PC-9 (cell line): ENCODE data around the gene PSMD13. TPM values are rescaled to one million over a fixed set of nuclear protein-coding genes. Genes with fewer than 3 reads are reported as not detected.

ENCODE experiments used
- BruUV-seq: library from RNA; stranded (reverse); fragments of 400-500 nt; replicated peaks from 2 replicates; lab custom pipeline; 2021; lab: Mats Ljungman, UMichigan
- CTCF ChIA-PET: fragments of 300-600 bp; sonication (Branson Sonifier 250); formaldehyde crosslinking; loops from one replicate; lab custom pipeline; 2022; ENCODE audit warnings: antibody characterized with exemption; lab: Charles Lee
- POLR2A ChIA-PET: fragments of 300-600 bp; sonication (Branson Sonifier 250); formaldehyde crosslinking; loops from one replicate; lab custom pipeline; 2022; ENCODE audit warnings: antibody characterized with exemption; ENCODE audit not compliant: unreplicated experiment; lab: Charles Lee
- DNase-seq, 2 experiments: peaks; one replicate each; pipeline versions ENCODE4 v3.0.0 to v3.0.0-alpha.2; 2015 to 2022; ENCODE audit warnings: mixed read lengths in 1 of 2
- H2AFZ ChIP-seq: fragments of 200-600 bp; sonication (generic); 2 replicates; pipeline ENCODE4 v1.8.1; 2017; ENCODE audit warnings: antibody characterized with exemption
- H3F3A ChIP-seq: fragments of 200-600 bp; sonication (generic); 2 replicates; pipeline ENCODE4 v1.8.1; 2017; ENCODE audit warnings: antibody characterized with exemption, mild to moderate bottlenecking, low read depth; ENCODE audit not compliant: insufficient read depth
- H3K27ac ChIP-seq: fragments of 200-600 bp; sonication (generic); 2 replicates; pipeline ENCODE4 v1.6.1; 2016; ENCODE audit warnings: mixed run types
- H3K27me3 ChIP-seq: fragments of 200-600 bp; sonication (generic); 2 replicates; pipeline ENCODE4 v1.6.1; 2016; ENCODE audit warnings: low read depth, mixed run types; ENCODE audit not compliant: insufficient read depth
- H3K36me3 ChIP-seq: fragments of 200-600 bp; sonication (generic); 2 replicates; pipeline ENCODE4 v1.6.1; 2016; ENCODE audit warnings: low read depth, mixed run types
- H3K4me1 ChIP-seq: fragments of 200-600 bp; sonication (generic); replicated peaks from 2 replicates; pipeline ENCODE4 v1.6.1; 2016; ENCODE audit warnings: mixed run types; ENCODE audit not compliant: insufficient read depth
- H3K4me2 ChIP-seq: fragments of 200-600 bp; sonication (generic); 2 replicates; pipeline ENCODE4 v1.6.1; 2017; ENCODE audit warnings: mixed run types
- H3K4me3 ChIP-seq: fragments of 200-600 bp; sonication (generic); 2 replicates; pipeline ENCODE4 v1.6.1; 2016; ENCODE audit warnings: mixed run types
- H3K79me2 ChIP-seq: fragments of 200-600 bp; sonication (generic); 2 replicates; pipeline ENCODE4 v1.6.1; 2017; ENCODE audit warnings: low read depth, mixed run types
- H3K9me2 ChIP-seq: fragments of 200-600 bp; sonication (generic); 2 replicates; pipeline ENCODE4 v1.8.1; 2017; ENCODE audit warnings: mild to moderate bottlenecking; ENCODE audit not compliant: insufficient read depth
- H3K9me3 ChIP-seq: fragments of 200-600 bp; sonication (generic); 2 replicates; pipeline ENCODE4 v1.8.1; 2016; ENCODE audit warnings: low read depth; ENCODE audit not compliant: insufficient read depth
- H4K20me1 ChIP-seq: fragments of 200-600 bp; sonication (generic); 2 replicates; pipeline ENCODE4 v1.8.1; 2017; ENCODE audit not compliant: insufficient read depth
- EZH2 ChIP-seq: fragments of 200-600 bp; sonication (generic); IDR thresholded peaks from 2 replicates; pipeline ENCODE4 v1.8.0; 2017; ENCODE audit warnings: antibody characterized with exemption, low read depth
- intact Hi-C: fragments of 100-400 bp; cut with micrococcal nuclease; formaldehyde crosslinking; loops from one replicate; pipeline ENCODE4 v1.10.0; 2022; ENCODE audit not compliant: unreplicated experiment
- total RNA-seq: library from RNA; stranded (reverse); gene quantifications from 2 replicates; pipeline ENCODE4 v1.2.3, GENCODE V29; 2021
- TF ChIP-seq, protein P1 (sequence below): fragments of 200-600 bp; sonication (generic); conservative IDR thresholded peaks from 2 replicates; pipeline ENCODE4 v1.6.1; 2017; ENCODE audit warnings: mixed run types, antibody characterized with exemption, mild to moderate bottlenecking, moderate library complexity

Gene PSMD13
- total RNA-seq, 1 experiment from 2014 or later = 143 TPM

DNA sequence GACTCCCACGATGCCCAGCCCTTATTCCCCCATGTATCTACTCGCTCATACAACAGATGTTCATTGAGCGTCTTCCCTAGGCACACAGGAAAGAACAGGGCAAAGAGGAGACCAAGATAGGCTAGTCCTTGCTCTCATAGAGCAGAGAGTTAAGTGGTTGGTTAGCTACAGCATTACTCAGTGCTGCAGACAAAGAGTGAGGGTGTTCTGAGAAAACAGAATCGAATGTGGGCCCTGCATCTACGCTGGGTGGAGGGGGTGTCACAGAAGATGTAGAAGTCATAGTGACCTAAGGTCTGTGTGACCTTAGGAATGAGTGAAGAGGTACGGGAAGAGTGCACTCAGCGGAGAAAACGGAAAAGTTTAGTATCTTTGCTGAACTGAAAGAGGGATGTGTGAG lies 12.3 kb downstream of the PSMD13 start:
- H3K79me2 ChIP-seq = no peaks in the 10 kb centered on the region
- DNase-seq = no peak
- H3K36me3 ChIP-seq = no peaks in the 10 kb centered on the region
- no peaks in the 10 kb centered on the region for H3K9me2 ChIP-seq
- 0 out of 2 replicates have a peak, but pooled peaks cover 11% of the 10 kb centered on the region for H3F3A ChIP-seq
- ChIA-PET CTCF (no interaction called here), POLR2A (no interaction called here)
- no peak overlapping the region for H3K4me2 ChIP-seq
- H3K27ac ChIP-seq = no peak overlapping the region
- TF ChIP-seq, protein P1, sequence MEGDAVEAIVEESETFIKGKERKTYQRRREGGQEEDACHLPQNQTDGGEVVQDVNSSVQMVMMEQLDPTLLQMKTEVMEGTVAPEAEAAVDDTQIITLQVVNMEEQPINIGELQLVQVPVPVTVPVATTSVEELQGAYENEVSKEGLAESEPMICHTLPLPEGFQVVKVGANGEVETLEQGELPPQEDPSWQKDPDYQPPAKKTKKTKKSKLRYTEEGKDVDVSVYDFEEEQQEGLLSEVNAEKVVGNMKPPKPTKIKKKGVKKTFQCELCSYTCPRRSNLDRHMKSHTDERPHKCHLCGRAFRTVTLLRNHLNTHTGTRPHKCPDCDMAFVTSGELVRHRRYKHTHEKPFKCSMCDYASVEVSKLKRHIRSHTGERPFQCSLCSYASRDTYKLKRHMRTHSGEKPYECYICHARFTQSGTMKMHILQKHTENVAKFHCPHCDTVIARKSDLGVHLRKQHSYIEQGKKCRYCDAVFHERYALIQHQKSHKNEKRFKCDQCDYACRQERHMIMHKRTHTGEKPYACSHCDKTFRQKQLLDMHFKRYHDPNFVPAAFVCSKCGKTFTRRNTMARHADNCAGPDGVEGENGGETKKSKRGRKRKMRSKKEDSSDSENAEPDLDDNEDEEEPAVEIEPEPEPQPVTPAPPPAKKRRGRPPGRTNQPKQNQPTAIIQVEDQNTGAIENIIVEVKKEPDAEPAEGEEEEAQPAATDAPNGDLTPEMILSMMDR = no peak
- TF ChIP-seq EZH2 = no peak
- H3K4me3 ChIP-seq = no peak overlapping the region
- no peaks in the 10 kb centered on the region for H3K27me3 ChIP-seq
- H4K20me1 ChIP-seq = no peaks in the 10 kb centered on the region
- H3K9me3 ChIP-seq = no peaks in the 10 kb centered on the region
- no peak overlapping the region for H2AFZ ChIP-seq
- H3K4me1 ChIP-seq = no peaks in the 10 kb centered on the region
- BruUV-seq = no TSS peak
- intact Hi-C loops = no loop called here

GRCh38 chr11:250274-250673 lies 13.5 kb downstream of the PSMD13 start:
- Histone ChIP-seq H3K4me3 (no peak overlapping the region), H2AFZ (no peak overlapping the region), H3K27ac (no peak overlapping the region), H3F3A (0 out of 2 replicates have a peak, but pooled peaks cover 11% of the 10 kb centered on the region), H3K4me2 (no peak overlapping the region), H3K4me1 (no peaks in the 10 kb centered on the region), H3K9me3 (no peaks in the 10 kb centered on the region), H3K27me3 (no peaks in the 10 kb centered on the region), H4K20me1 (no peaks in the 10 kb centered on the region), H3K79me2 (no peaks in the 10 kb centered on the region), H3K9me2 (no peaks in the 10 kb centered on the region), H3K36me3 (no peaks in the 10 kb centered on the region)
- POLR2A ChIA-PET = interaction anchor here (0.5 to 0.6 kb wide), 3 partner anchors 13 to 110 kb away, joined by 10 to 15 read pairs (median 11); no protein-coding TSS in a partner anchor
- TF ChIP-seq, protein P1 = no peak
- no peak for TF ChIP-seq EZH2
- DNase-seq = no peak
- no TSS peak for BruUV-seq
- CTCF ChIA-PET = interaction anchor here (1.0 kb wide), 1 partner anchor 114 kb away, joined by 4 read pairs; no protein-coding TSS in a partner anchor
- intact Hi-C loops = no loop called here

DNA sequence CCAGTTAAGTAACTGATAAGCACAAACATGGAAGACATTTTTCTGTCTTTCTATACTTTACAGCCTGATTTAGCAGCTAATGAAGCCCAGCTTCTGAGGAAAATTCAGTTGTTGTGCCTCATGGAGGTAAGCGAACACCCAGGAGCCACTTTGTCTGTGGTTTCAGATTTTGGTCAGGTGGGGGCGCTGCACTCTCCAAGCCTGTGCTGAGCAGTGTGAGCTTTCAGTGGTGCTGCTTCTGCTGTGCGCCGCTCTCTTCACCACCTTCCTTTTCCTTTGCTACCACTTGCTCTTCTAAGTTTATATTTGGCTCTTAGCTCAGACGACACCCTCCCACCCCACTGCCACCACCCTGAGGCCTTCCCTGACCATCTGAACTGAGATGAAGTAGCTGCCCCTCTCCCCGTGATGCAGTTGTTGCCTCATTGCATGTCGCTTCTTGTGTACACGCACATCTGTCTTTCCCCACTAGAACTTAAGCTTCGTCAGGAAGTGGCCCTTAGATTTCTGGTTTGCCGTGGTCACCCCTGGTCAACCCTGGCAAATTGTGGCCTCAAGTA lies 14.0 kb downstream of the PSMD13 start:
- CTCF ChIA-PET = interaction anchor here (1.0 kb wide), 1 partner anchor 113 kb away, joined by 4 read pairs; no protein-coding TSS in a partner anchor
- H3K9me3 ChIP-seq = no peaks in the 10 kb centered on the region
- H3K36me3 ChIP-seq = no peaks in the 10 kb centered on the region
- no peaks in the 10 kb centered on the region for H3K9me2 ChIP-seq
- H3K4me2 ChIP-seq = no peak overlapping the region
- TF ChIP-seq EZH2 = no peak
- TF ChIP-seq, protein P1 = peak; percentile 67
- no peaks in the 10 kb centered on the region for H3K27me3 ChIP-seq
- H4K20me1 ChIP-seq = no peaks in the 10 kb centered on the region
- no peak overlapping the region for H3K4me3 ChIP-seq
- H3K27ac ChIP-seq = no peak overlapping the region
- POLR2A ChIA-PET = interaction anchor here (0.5 to 0.6 kb wide), 3 partner anchors 13 to 110 kb away, joined by 10 to 15 read pairs (median 11); no protein-coding TSS in a partner anchor
- H3F3A ChIP-seq = 0 out of 2 replicates have a peak, but pooled peaks cover 11% of the 10 kb centered on the region
- no peaks in the 10 kb centered on the region for H3K79me2 ChIP-seq
- BruUV-seq = no TSS peak
- no peak overlapping the region for H2AFZ ChIP-seq
- no peaks in the 10 kb centered on the region for H3K4me1 ChIP-seq
- peak in 1 of 2 experiments; percentile 51 for DNase-seq
- intact Hi-C loops = no loop called here
